HG02678 (cell line): ENCODE results near the gene SMPX.
"Not testable (repeated sequence)": the region's sequence is repeated elsewhere in the genome, so short reads cannot be mapped to it uniquely, and the experiment has no call there.

ENCODE experiments used
- ATAC-seq: cut with Tn5 transposase; IDR thresholded peaks from one replicate; pipeline ENCODE4 v1.9.1; 2021; ENCODE audit warnings: mild to moderate bottlenecking, moderate library complexity; ENCODE audit not compliant: unreplicated experiment

The SMPX gene

DNA sequence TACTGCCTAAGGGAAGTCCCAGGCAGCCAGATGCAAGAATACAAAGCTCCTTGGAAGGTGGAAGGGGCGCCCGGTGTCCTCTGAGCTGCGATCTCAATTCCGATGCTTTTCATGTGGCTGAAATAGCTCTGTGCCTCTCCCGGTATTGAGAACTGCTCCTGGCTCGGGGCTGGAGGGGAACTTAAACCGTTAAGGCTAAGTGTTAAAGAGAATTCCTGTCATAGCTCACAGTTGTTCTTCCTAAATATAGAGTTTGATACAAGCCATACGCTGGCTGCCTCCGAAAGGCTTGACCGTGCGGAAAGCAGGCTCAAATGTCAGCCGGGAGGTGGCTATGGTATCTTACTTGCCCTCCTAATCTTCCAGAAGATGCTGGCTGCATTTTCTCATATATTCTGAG, at the start of gene SMPX:
Gene SMPX (minus strand): TSS at position 157 of the 400 bp plus-strand sequence. CDS start 3,826 bp downstream, outside the sequence.
- ATAC-seq = no peak

DNA sequence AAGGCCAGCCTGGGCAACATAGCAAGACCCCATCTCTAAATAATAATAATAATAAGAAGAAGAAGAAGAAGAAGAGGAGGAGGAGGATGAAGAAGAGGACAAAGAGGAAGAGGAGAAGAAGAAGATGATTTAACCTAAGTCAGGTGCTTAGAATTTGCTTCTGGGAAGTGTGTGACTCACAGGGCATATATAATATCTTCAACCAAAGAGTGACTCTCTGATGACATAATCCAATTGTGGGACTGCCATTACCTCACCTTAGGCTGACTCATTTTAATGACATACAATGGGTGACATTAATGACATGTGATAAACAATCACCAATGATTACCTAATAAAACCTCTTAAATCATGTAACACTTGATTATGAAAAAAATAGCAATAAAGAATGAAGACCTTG, 48.8 kb upstream of the SMPX start:
- no peak for ATAC-seq

GRCh38 chrX:21802839-21803238, 44.9 kb upstream of the SMPX start:
- ATAC-seq = no peak

- ATAC-seq = no peak
Observed at GRCh38 chrX:21802054-21802670, 44.2 kb upstream of the SMPX start.

GRCh38 chrX:21800344-21800770, 42.4 kb upstream of the SMPX start:
- no peak for ATAC-seq

GRCh38 chrX:21799767-21800166, 41.9 kb upstream of the SMPX start:
- ATAC-seq = no peak

DNA sequence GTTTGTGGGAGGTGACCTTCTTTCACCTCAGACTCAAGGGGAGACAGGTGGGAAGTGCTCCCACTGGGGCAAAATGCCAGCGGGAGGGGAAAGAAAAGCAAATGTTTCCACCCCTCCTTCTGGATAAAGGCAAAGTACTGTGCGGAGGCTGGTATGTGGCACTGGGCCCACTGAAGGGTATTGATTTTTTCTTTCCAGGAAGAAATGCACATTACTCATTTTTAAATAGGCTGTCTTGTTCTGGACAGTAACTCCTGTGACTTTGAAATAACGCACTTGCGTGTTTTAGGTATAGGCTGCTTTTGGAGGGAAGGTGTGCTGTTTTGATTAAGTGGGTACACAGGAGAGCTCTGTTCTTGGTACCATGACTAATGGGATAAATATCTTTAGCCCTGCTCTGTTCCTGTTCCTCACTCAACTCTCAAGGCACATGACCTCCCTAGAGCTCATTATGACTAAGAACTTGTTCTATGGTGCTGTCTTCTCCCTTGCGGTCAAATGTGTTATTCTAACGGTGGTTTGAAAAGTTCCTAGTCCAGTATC, 40.8 kb upstream of the SMPX start:
- no peak for ATAC-seq

DNA sequence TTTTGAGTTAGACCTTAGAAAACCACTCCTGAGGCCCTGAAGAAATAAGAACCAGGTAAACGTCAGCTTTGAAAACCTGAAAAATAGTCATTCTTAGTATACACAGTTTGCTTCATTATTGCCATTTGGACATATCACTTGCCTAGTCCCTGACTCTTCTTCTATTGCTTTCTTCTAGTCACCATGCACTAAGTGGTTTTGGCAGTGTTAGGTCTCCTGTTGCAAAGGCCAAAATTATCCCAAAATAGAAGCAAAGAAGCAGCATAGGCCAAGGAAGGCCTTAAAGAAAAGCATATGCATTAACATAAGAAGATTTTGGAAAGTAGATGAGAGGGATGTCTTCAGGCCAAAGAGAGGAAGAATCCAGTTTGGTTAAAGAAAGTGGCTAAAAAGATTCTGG, 24.1 kb upstream of the SMPX start:
- no peak for ATAC-seq

DNA sequence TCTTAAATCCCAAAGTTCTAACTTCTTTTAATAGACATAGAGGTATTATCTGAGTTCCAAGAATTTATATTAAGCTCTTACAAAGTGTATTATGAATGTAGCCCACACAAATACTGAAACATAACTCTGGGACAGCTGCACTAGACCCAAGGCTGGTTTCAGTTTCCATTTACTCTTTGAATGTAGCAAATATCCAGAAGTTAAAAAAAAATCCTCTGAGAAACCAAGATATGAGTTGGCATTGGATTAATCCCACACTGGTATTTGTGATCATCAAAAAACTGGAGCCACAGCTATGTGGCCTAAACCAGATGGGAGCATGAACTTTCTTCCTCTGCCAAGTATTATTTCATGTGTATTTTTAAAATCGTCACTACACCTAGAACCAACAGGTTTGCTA, 23.6 kb upstream of the SMPX start:
- ATAC-seq = peak; percentile 61

DNA sequence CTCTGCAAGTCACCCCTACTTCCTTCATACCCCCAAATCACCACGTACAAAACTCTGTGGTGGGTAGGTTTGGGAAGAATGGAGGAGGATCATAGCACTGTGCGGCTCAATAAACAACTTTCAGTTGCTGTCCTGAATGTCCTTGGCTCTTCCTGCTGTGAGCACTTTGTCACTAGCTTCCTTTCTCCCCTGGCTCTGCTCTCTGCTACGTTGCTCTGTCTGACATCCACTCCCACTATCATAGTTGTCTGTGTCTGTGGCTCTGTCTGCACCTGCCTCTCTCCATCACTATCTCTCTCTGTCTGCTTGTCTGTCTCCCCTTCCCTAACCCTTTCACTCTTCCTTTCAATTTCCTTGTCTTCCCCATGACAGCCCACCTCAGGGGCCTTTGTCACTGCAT, 21.2 kb upstream of the SMPX start:
- ATAC-seq = no peak

DNA sequence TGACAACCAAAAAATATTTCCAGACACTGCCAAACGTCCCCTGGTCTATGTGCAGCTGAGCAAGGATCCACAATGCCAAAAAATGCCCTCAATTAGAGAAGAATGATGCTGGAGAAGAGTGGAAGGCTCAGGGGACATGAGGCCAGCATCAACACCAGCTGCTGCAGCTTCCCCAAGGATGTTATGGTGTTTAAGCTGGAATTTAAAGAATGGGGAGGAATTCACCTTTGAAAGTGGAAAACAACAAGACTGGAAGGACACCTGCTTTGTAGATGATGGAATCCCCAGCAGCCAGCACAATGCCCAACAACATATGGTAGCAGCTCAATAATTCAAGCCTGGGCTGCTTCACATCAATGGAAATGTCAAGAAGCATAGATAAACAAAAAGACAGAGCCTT, 20.3 kb upstream of the SMPX start:
- no peak for ATAC-seq

GRCh38 chrX:21775128-21775527, 17.2 kb upstream of the SMPX start:
- not testable (repeated sequence) for ATAC-seq

- not testable (repeated sequence) for ATAC-seq
Observed at GRCh38 chrX:21773036-21773435, 15.1 kb upstream of the SMPX start.

DNA sequence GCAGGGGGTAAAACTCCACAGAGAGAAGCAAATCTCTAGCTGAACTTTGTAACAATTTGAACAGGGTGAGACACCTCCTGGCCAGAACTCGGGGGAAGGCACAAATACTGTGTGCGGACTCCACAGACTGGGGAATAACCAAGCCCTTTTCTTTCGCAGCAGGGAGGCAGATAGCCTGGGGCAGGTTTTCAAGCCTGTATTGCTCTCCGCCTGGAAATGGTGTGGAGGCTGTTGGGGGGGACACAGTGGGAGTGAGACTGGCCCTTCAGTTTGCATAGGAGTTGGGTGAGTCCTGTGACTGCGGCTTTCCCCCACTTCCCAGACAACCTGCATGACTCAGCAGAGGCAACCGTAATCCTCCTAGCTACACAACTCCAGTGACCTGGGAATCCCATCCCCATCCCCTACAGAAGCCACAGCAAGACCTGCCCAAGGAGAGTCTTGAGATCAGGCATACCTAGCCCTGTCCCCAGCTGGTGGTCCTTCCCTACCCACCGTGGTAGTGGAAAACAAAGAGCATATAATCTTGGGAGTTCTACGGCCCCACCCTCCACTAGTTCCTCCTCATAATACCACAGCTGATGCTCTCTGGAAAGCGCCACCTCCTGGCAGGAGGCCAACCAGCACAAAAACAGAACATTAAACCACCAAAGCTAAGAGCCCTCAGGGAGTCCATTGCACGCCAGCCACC, 12.9 kb upstream of the SMPX start:
- no peak for ATAC-seq

GRCh38 chrX:21766101-21766500, 8.2 kb upstream of the SMPX start:
- no peak for ATAC-seq

DNA sequence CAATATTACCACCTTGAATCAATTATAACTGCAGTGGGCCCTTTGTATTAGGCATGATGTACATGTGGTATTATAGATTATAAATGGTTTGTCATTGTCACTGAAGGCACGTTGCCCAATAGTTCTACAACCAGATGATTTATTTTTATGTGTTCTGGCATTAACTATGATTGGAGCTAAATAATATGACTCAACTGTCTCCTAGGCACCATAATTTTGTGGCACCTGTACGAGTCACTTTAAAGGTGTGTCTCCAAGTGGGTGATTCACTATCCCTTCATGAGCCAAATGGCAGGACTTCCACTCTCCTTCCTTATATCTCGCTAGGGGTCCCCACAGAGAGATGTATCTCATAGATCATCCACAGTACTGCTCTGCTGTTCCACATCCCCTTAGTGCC, 6.1 kb upstream of the SMPX start:
- ATAC-seq = no peak

DNA sequence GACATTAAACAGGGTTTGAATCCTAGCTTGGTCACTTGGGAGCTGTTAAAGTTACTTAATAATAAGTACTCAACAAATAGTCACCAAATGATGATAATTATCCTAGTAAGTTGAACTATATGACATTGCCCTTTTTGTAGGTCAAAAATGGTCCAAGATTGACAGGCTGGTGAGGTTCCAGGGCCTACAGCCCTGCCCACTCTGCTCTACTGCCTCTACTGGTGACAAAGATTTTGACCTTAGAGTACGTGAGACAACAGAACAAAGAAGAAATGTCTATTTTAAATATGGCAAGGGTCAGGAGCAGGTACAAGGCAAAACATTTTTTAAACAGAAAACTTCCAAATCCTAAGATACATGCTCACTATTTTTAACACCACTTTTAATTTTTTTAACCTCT, 572 bp upstream of the SMPX start:
- ATAC-seq = no peak

- no peak for ATAC-seq
Observed at GRCh38 chrX:21756785-21757529, 959 bp downstream of the SMPX start.

- no peak for ATAC-seq
Observed at GRCh38 chrX:21749924-21750323, 8.0 kb downstream of the SMPX start.

GRCh38 chrX:21748235-21748634, 9.7 kb downstream of the SMPX start:
- no peak for ATAC-seq

DNA sequence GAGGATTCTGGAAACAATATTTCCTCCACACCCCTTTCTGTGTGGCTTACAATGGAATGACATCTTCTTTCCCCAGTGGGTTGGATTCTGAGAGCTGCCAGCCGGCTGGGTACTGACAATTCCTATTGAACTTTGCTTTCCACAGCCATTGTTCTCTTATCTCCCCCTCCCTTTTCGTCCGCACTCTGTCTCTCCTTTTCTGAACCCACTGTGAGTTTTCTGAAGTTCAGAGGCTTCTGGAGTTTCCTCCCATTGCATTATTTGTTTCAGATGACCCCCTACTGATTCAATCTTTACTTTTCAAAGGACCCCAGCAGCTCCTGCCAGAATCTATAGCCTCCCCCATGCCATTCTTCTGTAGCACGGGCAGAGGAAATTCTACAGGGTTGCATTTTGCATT, 10.4 kb downstream of the SMPX start:
- ATAC-seq = no peak

- ATAC-seq = peak; percentile 54
Observed at GRCh38 chrX:21745756-21746155, 12.2 kb downstream of the SMPX start.
